DMS153 treated with DMSO at 0.1 percent for 48 hours (cell line): ENCODE data around the gene JPT1.
"Not testable (repeated sequence)": the region's sequence is repeated elsewhere in the genome, so short reads cannot be mapped to it uniquely, and the experiment has no call there.

ENCODE experiments used
- DNase-seq: peaks from one replicate; lab custom pipeline; 2025; ENCODE audit not compliant: unreplicated experiment; lab: John Stamatoyannopoulos, UW

The JPT1 gene

GRCh38 chr17:75154195-75155106 is at the start of gene JPT1:
JPT1 (minus strand) TSS chr17:75154512; CDS start chr17:75154397, 115 bp downstream.
- DNase-seq, result peak; percentile 90

- no peak for DNase-seq
Observed at GRCh38 chr17:75199886-75200618, 45.7 kb upstream of the JPT1 start.

- DNase-seq, result no peak
Observed at GRCh38 chr17:75194879-75195278, 40.6 kb upstream of the JPT1 start.

GRCh38 chr17:75191584-75191983 is 37.3 kb upstream of the JPT1 start:
- no peak for DNase-seq

GRCh38 chr17:75188614-75189013 is 34.3 kb upstream of the JPT1 start:
- DNase-seq, result no peak

- no peak for DNase-seq
Observed at GRCh38 chr17:75183999-75184884, 29.9 kb upstream of the JPT1 start.

- peak; percentile 81 for DNase-seq
Observed at GRCh38 chr17:75182569-75183436, 28.5 kb upstream of the JPT1 start, which contains the start of gene SUMO2. SUMO2 (minus strand) TSS chr17:75182959; CDS start chr17:75182834, 125 bp downstream.

- DNase-seq, result no peak
Observed at GRCh38 chr17:75182319-75182568, 27.9 kb upstream of the JPT1 start.

GRCh38 chr17:75181608-75182318 is 27.5 kb upstream of the JPT1 start:
- no peak for DNase-seq

- DNase-seq, result no peak
Observed at GRCh38 chr17:75181110-75181509, 26.8 kb upstream of the JPT1 start.

GRCh38 chr17:75178453-75178852 is 24.1 kb upstream of the JPT1 start:
- DNase-seq, result no peak

- DNase-seq, result no peak
Observed at GRCh38 chr17:75176625-75177024, 22.3 kb upstream of the JPT1 start.

- DNase-seq, result no peak
Observed at GRCh38 chr17:75174996-75175395, 20.7 kb upstream of the JPT1 start.

GRCh38 chr17:75173526-75173925 is 19.2 kb upstream of the JPT1 start:
- no peak for DNase-seq

- no peak for DNase-seq
Observed at GRCh38 chr17:75168998-75169397, 14.7 kb upstream of the JPT1 start.

GRCh38 chr17:75164606-75165005 is 10.3 kb upstream of the JPT1 start:
- not testable (repeated sequence) for DNase-seq

GRCh38 chr17:75163074-75163473 is 8.8 kb upstream of the JPT1 start:
- DNase-seq, result no peak

GRCh38 chr17:75160211-75160610 is 5.9 kb upstream of the JPT1 start:
- DNase-seq, result no peak

GRCh38 chr17:75159196-75160031 is 5.1 kb upstream of the JPT1 start:
- no peak for DNase-seq
